IMR-90 (cell line): Measurements from ENCODE around the gene TBXAS1. TPM values are rescaled to one million over a fixed set of nuclear protein-coding genes. Genes with fewer than 3 reads are reported as not detected.

ENCODE experiments used
- ATAC-seq: fragments of 200-7000 bp; cut with Tn5 transposase; 2 replicates; pipeline ENCODE4 v1.9.1; 2020; ENCODE audit warnings: low read depth, mild to moderate bottlenecking, moderate library complexity
- BruUV-seq: library from RNA; stranded (reverse); fragments of 400-500 nt; replicated peaks from 2 replicates; lab custom pipeline; 2021; lab: Mats Ljungman, UMichigan
- CTCF ChIA-PET: fragments of 300-600 bp; formaldehyde crosslinking; extraction: SDS; loops from one replicate; lab custom pipeline; 2021; ENCODE audit warnings: antibody characterized with exemption; lab: Yijun Ruan, JAX
- POLR2A ChIA-PET: fragments of 300-600 bp; sonication (Branson Sonifier 250); formaldehyde crosslinking; loops from one replicate; lab custom pipeline; 2022; ENCODE audit warnings: antibody characterized with exemption; ENCODE audit not compliant: unreplicated experiment; lab: Charles Lee
- DNase-seq: peaks from one replicate; pipeline ENCODE4 v3.0.0; 2013
- H2AFZ ChIP-seq: replicated peaks from 2 replicates; pipeline ENCODE3; 2013; ENCODE audit warnings: low read length, mild to moderate bottlenecking; ENCODE audit not compliant: poor library complexity
- H2AK5ac ChIP-seq: 2 replicates; pipeline ENCODE4 v1.6.1; 2013; ENCODE audit warnings: low read depth, low read length, inconsistent platforms
- H2AK9ac ChIP-seq: replicated peaks from 2 replicates; pipeline ENCODE3; 2013; ENCODE audit warnings: mild to moderate bottlenecking, low read depth, low read length, moderate library complexity; ENCODE audit not compliant: poor library complexity
- H2BK120ac ChIP-seq: 2 replicates; pipeline ENCODE4 v1.6.1; 2013; ENCODE audit warnings: low read depth, low read length, inconsistent platforms
- H2BK15ac ChIP-seq: 3 replicates; pipeline ENCODE4 v1.6.1; 2013; ENCODE audit warnings: low read depth, low read length, inconsistent platforms
- H2BK20ac ChIP-seq: 2 replicates; pipeline ENCODE4 v1.6.1; 2013; ENCODE audit warnings: low read depth, mild to moderate bottlenecking, inconsistent platforms, low read length, moderate library complexity
- H2BK5ac ChIP-seq: 2 replicates; pipeline ENCODE4 v1.6.1; 2013; ENCODE audit warnings: mild to moderate bottlenecking, low read depth, low read length, inconsistent platforms; ENCODE audit not compliant: poor library complexity, severe bottlenecking
- H3K14ac ChIP-seq: replicated peaks from 2 replicates; pipeline ENCODE4 v1.6.1; 2013; ENCODE audit warnings: low read depth, low read length, inconsistent platforms
- H3K18ac ChIP-seq: 2 replicates; pipeline ENCODE4 v1.6.1; 2013; ENCODE audit warnings: low read depth, low read length, control low read depth
- H3K23ac ChIP-seq: 2 replicates; pipeline ENCODE4 v1.6.1; 2013; ENCODE audit warnings: low read depth, low read length, inconsistent platforms
- H3K27ac ChIP-seq: 2 replicates; pipeline ENCODE4 v1.5.1; 2013; ENCODE audit warnings: mild to moderate bottlenecking, control low read depth, low read length; ENCODE audit not compliant: insufficient read depth
- H3K27me3 ChIP-seq: 2 replicates; pipeline ENCODE4 v1.6.1; 2013; ENCODE audit warnings: low read length; ENCODE audit not compliant: control insufficient read depth, insufficient read depth
- H3K36me3 ChIP-seq: 2 replicates; pipeline ENCODE4 v1.6.1; 2013; ENCODE audit warnings: low read length, mixed read lengths; ENCODE audit not compliant: control insufficient read depth, insufficient read depth
- H3K4ac ChIP-seq: 2 replicates; pipeline ENCODE4 v1.6.1; 2013; ENCODE audit warnings: low read depth, low read length, inconsistent platforms
- H3K4me1 ChIP-seq: 2 replicates; pipeline ENCODE4 v1.6.1; 2013; ENCODE audit warnings: low read length, mixed read lengths; ENCODE audit not compliant: control insufficient read depth, insufficient read depth
- H3K4me2 ChIP-seq: 2 replicates; pipeline ENCODE4 v1.6.1; 2013; ENCODE audit warnings: low read depth, mild to moderate bottlenecking, control low read depth, low read length, moderate library complexity
- H3K4me3 ChIP-seq: 2 replicates; pipeline ENCODE4 v1.5.1; 2013; ENCODE audit warnings: low read depth, mild to moderate bottlenecking, control low read depth, low read length, moderate library complexity; ENCODE audit not compliant: insufficient read depth
- H3K56ac ChIP-seq: 2 replicates; pipeline ENCODE4 v1.6.1; 2013; ENCODE audit warnings: low read length, inconsistent platforms; ENCODE audit not compliant: insufficient read depth; ENCODE audit errors: extremely low read depth
- H3K79me1 ChIP-seq, 2 experiments: 2 replicates each; pipeline ENCODE4 v1.6.1; 2013; ENCODE audit warnings: low read length in 2 of 2, inconsistent platforms in 1 of 2, low read depth in 1 of 2
- H3K9ac ChIP-seq: 2 replicates; pipeline ENCODE4 v1.6.1; 2013; ENCODE audit warnings: low read depth, low read length, control low read depth
- H3K9me1 ChIP-seq: 2 replicates; pipeline ENCODE4 v1.6.1; 2013; ENCODE audit warnings: low read length, inconsistent platforms; ENCODE audit not compliant: insufficient read depth
- H3K9me3 ChIP-seq: 2 replicates; pipeline ENCODE4 v1.6.1; 2013; ENCODE audit warnings: low read length; ENCODE audit not compliant: control insufficient read depth, insufficient read depth
- H4K20me1 ChIP-seq: 2 replicates; pipeline ENCODE4 v1.6.1; 2013; ENCODE audit warnings: low read length, inconsistent platforms; ENCODE audit not compliant: insufficient read depth
- H4K5ac ChIP-seq: 2 replicates; pipeline ENCODE4 v1.6.1; 2013; ENCODE audit warnings: mild to moderate bottlenecking, low read depth, low read length, control low read depth
- H4K8ac ChIP-seq, 2 experiments: 2 replicates each; pipeline ENCODE4 v1.6.1; 2013; ENCODE audit warnings: low read depth in 2 of 2, low read length in 2 of 2, control low read depth in 1 of 2, inconsistent platforms in 1 of 2
- H4K91ac ChIP-seq: 2 replicates; pipeline ENCODE4 v1.6.1; 2013; ENCODE audit warnings: low read depth, low read length, inconsistent platforms; ENCODE audit not compliant: insufficient read depth
- BHLHE40 ChIP-seq: fragments of 150-350 bp; IDR thresholded peaks from 2 replicates; pipeline ENCODE4 v1.6.1; 2016; ENCODE audit warnings: mild to moderate bottlenecking, low read depth, low read length
- CEBPB ChIP-seq: IDR thresholded peaks from 2 replicates; pipeline ENCODE4 v1.6.1; 2012; ENCODE audit warnings: low read depth, low read length, improper control_type of control experiment
- CHD1 ChIP-seq: IDR thresholded peaks from 2 replicates; pipeline ENCODE4 v1.6.1; 2012; ENCODE audit warnings: low read depth, low read length, improper control_type of control experiment
- FOS ChIP-seq: fragments of 150-350 bp; IDR thresholded peaks from 2 replicates; pipeline ENCODE4 v1.6.1; 2016; ENCODE audit warnings: low read depth, low read length
- MAFK ChIP-seq: IDR thresholded peaks from 2 replicates; pipeline ENCODE4 v1.6.1; 2012; ENCODE audit warnings: low read depth, low read length, improper control_type of control experiment
- MAZ ChIP-seq: IDR thresholded peaks from 2 replicates; pipeline ENCODE4 v1.6.1; 2012; ENCODE audit warnings: low read depth, mild to moderate bottlenecking, low read length, improper control_type of control experiment, moderate library complexity, borderline replicate concordance
- MXI1 ChIP-seq: IDR thresholded peaks from 2 replicates; pipeline ENCODE4 v1.6.1; 2012; ENCODE audit warnings: low read depth, mild to moderate bottlenecking, low read length, moderate library complexity, borderline replicate concordance
- NFE2L2 ChIP-seq: fragments of 150-350 bp; IDR thresholded peaks from 2 replicates; pipeline ENCODE4 v1.6.1; 2016; ENCODE audit warnings: low read depth, mild to moderate bottlenecking, low read length
- POLR2A ChIP-seq: IDR thresholded peaks from 2 replicates; pipeline ENCODE4 v1.6.1; 2012; ENCODE audit warnings: mild to moderate bottlenecking, low read depth, low read length
- RAD21 ChIP-seq: IDR thresholded peaks from 2 replicates; pipeline ENCODE4 v1.6.1; 2012; ENCODE audit warnings: low read length, improper control_type of control experiment
- RFX5 ChIP-seq: IDR thresholded peaks from 2 replicates; pipeline ENCODE4 v1.8.0; 2012; ENCODE audit warnings: low read depth, mild to moderate bottlenecking, low read length, moderate library complexity
- SMC3 ChIP-seq: fragments of 150-350 bp; IDR thresholded peaks from 2 replicates; pipeline ENCODE4 v1.6.1; 2016; ENCODE audit warnings: low read depth, mild to moderate bottlenecking, antibody characterized with exemption, low read length, moderate library complexity
- WGBS, 2 experiments: methylation state at CpG; one replicate each; pipeline versions ENCODE4 v1.1.5 to v1.1.7; 2013; ENCODE audit warnings: missing lambda C conversion rate in 2 of 2; ENCODE audit not compliant: insufficient read length in 1 of 2; ENCODE audit errors: extremely low coverage in 2 of 2; 5-methylcytosine and 5-hydroxymethylcytosine counted together
- dilution Hi-C: fragments of 300-500 bp; cut with HindIII; formaldehyde crosslinking; loops from one replicate; pipeline ENCODE4 v1.14.3; 2018; ENCODE audit warnings: low sequenced_read_pairs; ENCODE audit not compliant: unreplicated experiment
- in situ Hi-C: fragments of 300-500 bp; cut with MboI; formaldehyde crosslinking; loops from 3 replicates; pipeline ENCODE4 v1.14.3; 2019; ENCODE audit warnings: low sequenced_read_pairs, inconsistent platforms, mixed read lengths
- intact Hi-C: fragments of 100-400 bp; cut with micrococcal nuclease; formaldehyde crosslinking; loops from 2 replicates; pipeline ENCODE4 v1.10.0; 2022
- polyA plus RNA-seq, 3 experiments: library from polyadenylated mRNA; depleted of rRNA; stranded (reverse); fragments of >200 nt; gene quantifications; 2 replicates each; pipeline ENCODE4 v1.2.3, GENCODE V29; 2012; ENCODE audit warnings: low replicate concordance in 1 of 3
- total RNA-seq: library from RNA; depleted of rRNA; stranded (reverse); fragments of >200 nt; gene quantifications from 2 replicates; pipeline ENCODE4 v1.2.3, GENCODE V29; 2012
- TF ChIP-seq, protein P1 (sequence below): fragments of 150-350 bp; IDR thresholded peaks from 2 replicates; pipeline ENCODE4 v1.6.1; 2017; ENCODE audit warnings: mild to moderate bottlenecking, antibody characterized with exemption, low read length, low read depth
- TF ChIP-seq, protein P2 (sequence below): conservative IDR thresholded peaks from 2 replicates; pipeline ENCODE4 v1.5.1; 2012; ENCODE audit warnings: mild to moderate bottlenecking, low read depth, low read length, improper control_type of control experiment
- TF ChIP-seq, protein P3 (sequence below): fragments of 150-350 bp; IDR thresholded peaks from 2 replicates; pipeline ENCODE4 v1.6.1; 2016; ENCODE audit warnings: low read depth, mild to moderate bottlenecking, low read length, moderate library complexity, borderline replicate concordance

The TBXAS1 gene
- total and polyA plus RNA-seq, 2 of the 4 experiments (the other 2 are of a cell fraction): 5.9 to 10.8 TPM

DNA sequence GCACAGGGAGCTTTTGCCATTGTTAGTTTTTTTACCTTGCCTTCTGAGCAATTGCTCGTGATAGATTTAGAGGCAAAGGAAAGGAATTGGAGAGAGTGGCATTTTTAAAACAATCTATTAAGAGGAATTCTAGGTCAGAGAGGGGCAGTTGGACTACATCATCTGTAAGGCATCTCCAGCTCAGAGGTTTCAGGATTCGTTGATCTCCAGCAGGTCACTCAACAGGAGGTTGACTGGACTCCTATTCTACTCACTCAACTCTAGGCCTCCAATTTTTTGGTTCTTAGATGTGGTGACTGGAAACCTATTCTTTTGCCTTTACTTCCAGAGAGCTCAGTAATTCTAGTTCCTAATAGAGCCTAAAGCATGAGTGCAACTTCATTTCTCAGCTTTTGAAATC lies 42.8 kb downstream of the TBXAS1 start:
- BruUV-seq: no TSS peak
- no CpG with 5 or more reads among the region's 2 CpGs for WGBS, 2 experiments
- Histone ChIP-seq H4K8ac (peak overlapping the region in 1 of 2 experiments; percentile 63; a peak in 2 of 4 replicates), H3K9ac (0 out of 2 replicates have a peak overlapping the region, but pooled peaks have one; percentile 45), H3K27ac (peak overlapping the region; percentile 87; the same call in 1 of the 2 replicates), H3K18ac (peak overlapping the region; percentile 79), H2BK5ac (peak overlapping the region; percentile 53), H3K4ac (peak overlapping the region; percentile 47), H3K4me1 (peaks cover 15% of the 10 kb centered on the region), H3K79me1 (peaks cover 0 to 3% of the 10 kb centered on the region in 2 experiments; a peak in 1 of 4 replicates), H2BK120ac (peak overlapping the region; percentile 34), H3K23ac (peak overlapping the region; percentile 23; the same call in 1 of the 2 replicates), H3K36me3 (peaks cover 10% of the 10 kb centered on the region), H3K4me3 (no peak overlapping the region), H3K4me2 (peak overlapping the region; percentile 66), H3K9me3 (no peaks in the 10 kb centered on the region), H4K20me1 (no peaks in the 10 kb centered on the region), H2AK9ac (no peak overlapping the region), H4K91ac (peak overlapping the region; percentile 37), H3K14ac (0 out of 2 replicates have a peak overlapping the region, but pooled peaks have one; percentile 21), H3K27me3 (no peaks in the 10 kb centered on the region), H3K9me1 (peaks cover 10% of the 10 kb centered on the region; the same call in 1 of the 2 replicates), H2AFZ (peak overlapping the region; percentile 15), H2BK15ac (no peak overlapping the region; the same call in 2 of the 3 replicates), H3K56ac (peak overlapping the region; percentile 8; the same call in 1 of the 2 replicates), H2AK5ac (0 out of 2 replicates have a peak overlapping the region, but pooled peaks have one; percentile 11), H4K5ac (peak overlapping the region; percentile 58), H2BK20ac (peak overlapping the region; percentile 69)
- in situ Hi-C loops (no loop called here), dilution Hi-C loops (no loop called here), intact Hi-C loops (loop anchor here (5.0 kb wide), 1 partner anchor 95 kb away; the partner anchor contains the start of gene HIPK2)
- CTCF ChIA-PET: interaction anchor here (0.5 to 1.3 kb wide), 2 partner anchors 17 to 101 kb away, joined by 4 read pairs; no protein-coding TSS in a partner anchor
- ATAC-seq (peak; percentile 74), DNase-seq (peak; percentile 56)
- POLR2A ChIA-PET: no interaction called here
- TF ChIP-seq MAZ (no peak), SMC3 (no peak), CHD1 (no peak), POLR2A (no peak), BHLHE40 (no peak), RAD21 (no peak), RFX5 (no peak), FOS (no peak), MXI1 (no peak), CEBPB (no peak), NFE2L2 (no peak), MAFK (no peak)
- TF ChIP-seq, protein P1, sequence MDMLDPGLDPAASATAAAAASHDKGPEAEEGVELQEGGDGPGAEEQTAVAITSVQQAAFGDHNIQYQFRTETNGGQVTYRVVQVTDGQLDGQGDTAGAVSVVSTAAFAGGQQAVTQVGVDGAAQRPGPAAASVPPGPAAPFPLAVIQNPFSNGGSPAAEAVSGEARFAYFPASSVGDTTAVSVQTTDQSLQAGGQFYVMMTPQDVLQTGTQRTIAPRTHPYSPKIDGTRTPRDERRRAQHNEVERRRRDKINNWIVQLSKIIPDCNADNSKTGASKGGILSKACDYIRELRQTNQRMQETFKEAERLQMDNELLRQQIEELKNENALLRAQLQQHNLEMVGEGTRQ: no peak
- TF ChIP-seq, protein P2, sequence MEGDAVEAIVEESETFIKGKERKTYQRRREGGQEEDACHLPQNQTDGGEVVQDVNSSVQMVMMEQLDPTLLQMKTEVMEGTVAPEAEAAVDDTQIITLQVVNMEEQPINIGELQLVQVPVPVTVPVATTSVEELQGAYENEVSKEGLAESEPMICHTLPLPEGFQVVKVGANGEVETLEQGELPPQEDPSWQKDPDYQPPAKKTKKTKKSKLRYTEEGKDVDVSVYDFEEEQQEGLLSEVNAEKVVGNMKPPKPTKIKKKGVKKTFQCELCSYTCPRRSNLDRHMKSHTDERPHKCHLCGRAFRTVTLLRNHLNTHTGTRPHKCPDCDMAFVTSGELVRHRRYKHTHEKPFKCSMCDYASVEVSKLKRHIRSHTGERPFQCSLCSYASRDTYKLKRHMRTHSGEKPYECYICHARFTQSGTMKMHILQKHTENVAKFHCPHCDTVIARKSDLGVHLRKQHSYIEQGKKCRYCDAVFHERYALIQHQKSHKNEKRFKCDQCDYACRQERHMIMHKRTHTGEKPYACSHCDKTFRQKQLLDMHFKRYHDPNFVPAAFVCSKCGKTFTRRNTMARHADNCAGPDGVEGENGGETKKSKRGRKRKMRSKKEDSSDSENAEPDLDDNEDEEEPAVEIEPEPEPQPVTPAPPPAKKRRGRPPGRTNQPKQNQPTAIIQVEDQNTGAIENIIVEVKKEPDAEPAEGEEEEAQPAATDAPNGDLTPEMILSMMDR: no peak
- TF ChIP-seq, protein P3, sequence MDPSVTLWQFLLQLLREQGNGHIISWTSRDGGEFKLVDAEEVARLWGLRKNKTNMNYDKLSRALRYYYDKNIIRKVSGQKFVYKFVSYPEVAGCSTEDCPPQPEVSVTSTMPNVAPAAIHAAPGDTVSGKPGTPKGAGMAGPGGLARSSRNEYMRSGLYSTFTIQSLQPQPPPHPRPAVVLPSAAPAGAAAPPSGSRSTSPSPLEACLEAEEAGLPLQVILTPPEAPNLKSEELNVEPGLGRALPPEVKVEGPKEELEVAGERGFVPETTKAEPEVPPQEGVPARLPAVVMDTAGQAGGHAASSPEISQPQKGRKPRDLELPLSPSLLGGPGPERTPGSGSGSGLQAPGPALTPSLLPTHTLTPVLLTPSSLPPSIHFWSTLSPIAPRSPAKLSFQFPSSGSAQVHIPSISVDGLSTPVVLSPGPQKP: no peak
